GM21447 (cell line): ENCODE data around the gene RAB3IL1.
"Not testable (repeated sequence)": the region's sequence is repeated elsewhere in the genome, so short reads cannot be mapped to it uniquely, and the experiment has no call there.

Experiments used
- ATAC-seq: cut with Tn5 transposase; IDR thresholded peaks from one replicate; pipeline ENCODE4 v1.9.1; 2021; ENCODE audit not compliant: unreplicated experiment

RAB3IL1 gene, protein sequence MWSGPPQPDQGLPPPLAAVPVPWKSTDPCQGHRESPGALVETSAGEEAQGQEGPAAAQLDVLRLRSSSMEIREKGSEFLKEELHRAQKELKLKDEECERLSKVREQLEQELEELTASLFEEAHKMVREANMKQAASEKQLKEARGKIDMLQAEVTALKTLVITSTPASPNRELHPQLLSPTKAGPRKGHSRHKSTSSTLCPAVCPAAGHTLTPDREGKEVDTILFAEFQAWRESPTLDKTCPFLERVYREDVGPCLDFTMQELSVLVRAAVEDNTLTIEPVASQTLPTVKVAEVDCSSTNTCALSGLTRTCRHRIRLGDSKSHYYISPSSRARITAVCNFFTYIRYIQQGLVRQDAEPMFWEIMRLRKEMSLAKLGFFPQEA

DNA sequence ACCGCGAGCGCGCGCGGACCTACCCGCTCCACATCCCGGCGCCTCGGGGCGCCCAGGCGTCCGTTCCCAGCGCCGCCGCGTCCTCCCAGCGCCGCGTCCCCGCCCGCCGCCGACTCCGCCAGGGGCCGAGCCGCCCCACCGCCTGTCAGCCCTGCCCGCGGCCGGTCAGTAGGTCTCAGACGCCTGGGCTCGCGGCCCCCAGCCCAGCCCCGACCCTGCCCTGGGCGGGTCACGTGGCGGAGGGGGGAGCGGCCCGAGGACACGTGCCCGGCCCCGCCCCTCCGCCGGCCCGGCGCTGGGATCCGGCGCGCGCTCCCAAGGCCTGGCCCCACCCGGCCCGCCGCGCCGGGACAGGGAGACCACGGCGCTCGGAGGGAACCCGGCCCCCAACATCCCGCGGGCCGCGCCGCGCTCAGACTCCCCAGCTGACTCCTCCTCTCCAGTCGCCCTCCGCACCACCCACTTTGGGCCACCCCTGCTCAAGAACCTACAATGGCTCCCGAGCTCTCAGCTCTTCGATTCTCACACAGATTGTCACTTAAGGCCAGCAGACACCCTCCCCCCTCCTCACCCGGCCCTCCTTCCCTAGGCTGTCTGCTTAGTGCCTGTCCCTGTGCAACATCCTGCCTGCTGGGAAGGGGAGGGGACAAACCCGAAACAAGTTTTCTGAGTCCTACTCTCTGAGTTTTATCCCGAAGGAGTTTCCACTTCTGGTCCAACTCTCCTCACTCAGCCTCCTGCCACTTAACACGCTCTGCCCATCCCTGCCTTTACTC is at the start of gene RAB3IL1:
Gene RAB3IL1 (minus strand): TSS at position 233 of the 776 bp plus-strand sequence. CDS start 199 bp downstream, at position 34.
- no peak for ATAC-seq

DNA sequence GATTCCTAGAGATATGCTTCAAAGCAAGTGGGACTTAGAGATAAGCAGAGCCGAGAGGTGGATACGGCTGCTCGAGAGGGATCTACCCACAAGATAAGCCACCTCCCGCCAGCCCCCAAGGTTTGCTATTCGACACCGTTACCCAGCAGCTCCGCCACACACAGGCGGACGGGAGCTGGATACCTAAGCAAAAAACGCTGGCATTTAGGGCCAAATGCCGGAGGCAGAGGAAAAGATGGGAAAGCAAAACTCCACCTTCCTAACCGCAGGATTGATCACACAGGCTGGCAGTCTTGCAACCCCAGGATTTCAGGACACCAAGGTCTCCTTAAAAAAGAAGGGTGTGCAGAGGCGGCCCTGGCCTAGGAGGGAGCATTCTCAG is 49.4 kb upstream of the RAB3IL1 start:
- no peak for ATAC-seq

DNA sequence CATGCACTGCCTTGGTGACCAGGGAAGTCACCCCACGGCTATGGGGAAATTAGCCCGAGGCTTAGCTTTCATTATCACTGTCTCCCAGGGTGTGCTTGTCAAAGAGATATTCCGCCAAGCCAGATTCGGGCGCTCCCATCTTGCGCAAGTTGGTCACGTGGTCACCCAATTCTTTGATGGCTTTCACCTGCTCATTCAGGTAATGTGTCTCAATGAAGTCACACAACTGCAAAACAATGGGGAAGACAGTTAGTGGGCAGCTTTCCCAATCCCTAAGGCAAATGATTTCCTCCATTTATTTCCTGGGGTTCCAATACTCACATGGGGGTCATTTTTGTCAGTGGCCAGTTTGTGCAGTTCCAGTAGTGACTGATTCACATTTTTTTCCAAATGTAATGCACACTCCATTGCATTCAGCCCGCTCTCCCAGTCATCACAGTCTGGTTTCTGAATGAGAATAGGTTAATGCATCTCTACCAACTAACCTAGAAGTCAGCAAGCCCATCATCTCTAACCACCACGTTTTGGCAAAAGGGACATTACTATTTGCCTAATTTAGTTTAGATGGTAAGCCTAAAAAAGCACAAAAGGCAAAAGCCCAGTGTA is 47.4 kb upstream of the RAB3IL1 start:
- ATAC-seq = not testable (repeated sequence)

DNA sequence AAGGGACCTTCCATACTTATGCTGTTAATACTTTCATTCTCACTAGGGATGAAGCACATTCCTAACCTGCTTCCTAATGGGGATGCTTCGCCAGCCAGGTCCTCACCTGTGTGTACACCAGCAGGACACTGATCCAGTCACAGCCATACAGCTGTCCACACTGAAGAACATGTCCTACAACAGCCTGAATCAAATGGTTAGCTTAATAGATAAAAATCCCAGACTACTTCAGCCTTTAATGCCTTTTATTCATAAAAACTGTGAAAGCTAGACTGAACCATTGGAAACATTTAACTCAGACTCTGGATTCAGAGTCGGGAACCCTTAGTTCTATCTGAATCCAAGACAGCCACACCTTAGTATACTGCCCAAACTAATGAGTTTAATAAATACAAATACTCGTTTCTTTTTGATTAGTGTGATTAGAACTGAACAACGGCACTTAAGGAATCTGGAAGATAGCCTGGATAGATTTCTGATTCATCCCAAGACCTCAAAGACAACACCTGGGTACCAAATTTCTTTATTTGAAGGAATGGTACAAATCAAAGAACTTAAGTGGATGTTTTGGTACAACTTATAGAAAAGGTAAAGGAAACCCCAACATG is 46.8 kb upstream of the RAB3IL1 start:
- no peak for ATAC-seq

DNA sequence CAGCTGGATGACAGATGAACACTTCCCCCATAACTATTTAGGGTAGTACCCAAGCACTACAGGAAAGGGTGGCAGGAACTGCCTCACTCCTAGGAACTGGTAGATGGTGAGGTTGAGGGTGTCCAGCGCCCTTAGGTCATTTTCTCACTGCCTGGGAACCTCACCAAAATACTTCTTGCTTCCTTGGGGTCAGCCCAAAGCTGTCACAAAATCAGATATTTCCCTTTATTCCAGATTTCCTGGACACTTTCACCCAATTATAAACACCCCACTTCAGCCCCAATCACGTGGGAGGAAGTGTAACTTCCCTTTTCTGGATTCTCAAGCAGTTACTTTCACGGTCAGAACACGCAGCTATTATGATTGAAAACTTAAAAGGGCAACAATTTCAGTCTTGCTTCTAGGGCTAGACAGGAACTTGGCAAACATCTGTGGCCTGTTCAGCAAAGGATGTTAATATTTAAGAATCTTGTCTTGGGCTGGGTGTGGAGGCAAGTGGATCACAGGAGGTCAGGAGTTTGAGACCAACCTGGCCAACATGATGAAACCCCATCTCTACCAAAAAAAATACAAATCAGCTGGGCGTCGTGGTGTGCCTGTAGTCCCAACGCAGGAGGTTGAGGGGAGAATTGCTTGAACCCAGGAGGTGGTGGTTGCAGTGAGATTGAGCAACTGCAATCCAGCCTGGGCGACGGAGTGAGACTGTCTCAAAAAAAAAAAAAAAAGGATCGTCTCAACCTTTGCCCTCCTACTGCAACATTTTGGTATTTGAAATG is 46.1 kb upstream of the RAB3IL1 start:
- ATAC-seq = no peak

DNA sequence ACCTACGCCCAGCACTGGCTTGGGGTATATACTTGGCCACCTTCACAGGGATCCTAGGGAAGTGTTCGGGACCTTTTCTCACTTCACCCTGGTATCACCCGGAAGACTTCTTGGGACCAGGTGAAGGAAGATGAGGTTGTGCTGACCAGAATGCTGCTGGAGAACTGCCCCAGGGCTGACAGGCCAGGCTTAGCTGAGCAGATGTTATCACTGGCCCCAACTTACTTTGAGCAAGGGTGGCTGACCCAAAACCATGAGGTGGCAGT is 45.6 kb upstream of the RAB3IL1 start:
- ATAC-seq = no peak

DNA sequence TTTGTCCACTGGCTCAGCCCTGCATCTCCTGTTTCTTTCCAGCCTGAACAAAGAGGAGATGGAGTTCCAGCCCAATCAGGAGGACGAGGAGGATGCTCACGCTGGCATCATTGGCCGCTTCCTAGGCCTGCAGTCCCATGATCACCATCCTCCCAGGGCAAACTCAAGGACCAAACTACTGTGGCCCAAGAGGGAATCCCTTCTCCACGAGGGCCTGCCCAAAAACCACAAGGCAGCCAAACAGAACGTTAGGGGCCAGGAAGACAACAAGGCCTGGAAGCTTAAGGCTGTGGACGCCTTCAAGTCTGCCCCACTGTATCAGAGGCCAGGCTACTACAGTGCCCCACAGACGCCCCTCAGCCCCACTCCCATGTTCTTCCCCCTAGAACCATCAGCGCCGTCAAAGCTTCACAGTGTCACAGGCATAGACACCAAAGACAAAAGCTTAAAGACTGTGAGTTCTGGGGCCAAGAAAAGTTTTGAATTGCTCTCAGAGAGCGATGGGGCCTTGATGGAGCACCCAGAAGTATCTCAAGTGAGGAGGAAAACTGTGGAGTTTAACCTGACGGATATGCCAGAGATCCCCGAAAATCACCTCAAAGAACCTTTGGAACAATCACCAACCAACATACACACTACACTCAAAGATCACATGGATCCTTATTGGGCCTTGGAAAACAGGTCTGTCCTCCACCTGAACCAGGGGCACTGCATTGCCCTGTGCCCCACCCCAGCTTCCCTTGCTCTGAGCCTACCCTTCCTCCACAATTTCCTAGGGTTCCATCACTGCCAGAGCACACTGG is 45.0 kb upstream of the RAB3IL1 start:
- ATAC-seq = no peak

DNA sequence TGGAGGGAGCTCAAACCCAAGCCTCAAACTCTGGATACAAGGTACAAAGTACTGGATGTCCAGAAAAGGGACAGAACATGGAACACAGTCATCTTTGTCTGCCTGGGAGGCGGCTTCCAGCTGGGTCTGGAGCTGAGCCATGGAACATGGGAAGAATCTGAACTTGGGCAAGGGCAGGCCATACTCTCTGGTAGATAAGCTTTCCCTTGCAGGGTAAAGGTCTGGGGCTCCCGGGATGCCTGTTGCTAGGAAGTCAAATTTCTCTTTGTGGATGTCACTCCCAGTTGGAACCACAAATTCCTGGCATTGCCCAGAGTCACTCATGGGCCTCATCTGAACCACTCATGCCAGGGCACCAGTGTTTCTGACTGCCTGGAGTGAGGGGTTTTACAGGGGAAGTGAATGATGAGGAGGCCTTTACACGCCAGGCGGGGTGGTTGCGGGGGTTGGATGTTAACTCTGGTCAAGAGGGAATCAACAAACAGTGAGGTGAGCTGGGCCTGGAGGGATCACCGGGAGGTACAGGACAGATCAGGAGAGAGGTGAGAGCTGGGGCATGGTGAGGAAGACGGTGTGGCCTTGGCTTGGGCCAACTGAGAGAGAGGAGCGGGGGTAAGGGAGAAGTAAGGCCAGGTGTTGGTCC is 44.3 kb upstream of the RAB3IL1 start:
- no peak for ATAC-seq

DNA sequence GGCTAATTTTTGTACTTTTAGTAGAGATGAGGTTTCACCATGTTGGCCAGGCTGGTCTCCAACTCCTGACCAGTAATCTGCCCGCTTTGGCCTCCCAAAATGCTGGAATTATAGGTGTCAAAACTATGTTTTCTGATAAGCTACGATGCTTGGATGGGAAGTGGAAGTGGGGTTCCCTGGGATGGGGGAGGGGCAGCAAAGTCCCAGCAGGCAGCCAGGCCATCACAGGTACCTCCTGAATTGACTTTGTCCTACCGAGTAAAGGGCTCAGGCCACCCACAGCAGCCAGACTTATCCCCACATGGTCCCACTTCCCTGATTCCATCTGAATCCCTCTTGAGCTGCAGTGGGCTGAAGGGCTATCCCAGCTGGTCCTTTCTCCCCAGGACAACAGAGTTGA is 43.2 kb upstream of the RAB3IL1 start:
- no peak for ATAC-seq

DNA sequence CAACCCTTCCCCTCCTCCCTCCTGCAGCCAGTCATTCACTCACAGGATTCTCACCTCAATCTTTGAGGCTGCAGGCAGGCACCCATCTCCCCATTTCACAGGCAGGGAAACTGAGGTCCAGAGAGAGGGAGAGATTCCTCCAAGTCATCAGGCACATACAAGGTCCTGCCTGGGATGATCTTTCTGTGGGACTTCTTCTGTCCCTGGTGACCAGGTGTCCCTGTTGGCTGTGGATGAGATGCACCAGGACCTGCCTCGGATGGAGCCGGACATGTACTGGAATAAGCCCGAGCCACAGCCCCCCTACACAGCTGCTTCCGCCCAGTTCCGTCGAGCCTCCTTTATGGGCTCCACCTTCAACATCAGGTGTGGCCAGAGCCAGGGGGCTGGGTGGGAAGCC is 42.3 kb upstream of the RAB3IL1 start:
- no peak for ATAC-seq

DNA sequence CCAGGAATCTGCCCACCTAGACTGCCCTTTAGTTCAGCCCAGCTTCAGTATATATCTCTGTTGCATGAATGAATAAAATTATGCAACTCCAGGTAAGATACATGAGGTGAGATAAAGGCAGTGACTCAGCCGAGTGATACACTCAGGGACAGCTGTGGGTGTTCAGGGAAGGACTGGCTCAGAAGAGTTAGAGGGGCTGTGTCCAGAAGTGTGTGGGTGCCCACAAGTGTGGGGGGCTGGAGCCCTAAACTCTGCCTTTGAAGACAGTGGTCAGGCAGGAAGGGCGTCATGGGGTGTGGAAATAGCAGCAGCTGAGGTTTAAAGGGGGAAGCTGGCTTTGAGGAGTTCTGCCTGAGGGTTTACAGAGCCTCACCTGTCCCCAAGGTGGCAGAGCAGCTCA is 41.7 kb upstream of the RAB3IL1 start:
- no peak for ATAC-seq

DNA sequence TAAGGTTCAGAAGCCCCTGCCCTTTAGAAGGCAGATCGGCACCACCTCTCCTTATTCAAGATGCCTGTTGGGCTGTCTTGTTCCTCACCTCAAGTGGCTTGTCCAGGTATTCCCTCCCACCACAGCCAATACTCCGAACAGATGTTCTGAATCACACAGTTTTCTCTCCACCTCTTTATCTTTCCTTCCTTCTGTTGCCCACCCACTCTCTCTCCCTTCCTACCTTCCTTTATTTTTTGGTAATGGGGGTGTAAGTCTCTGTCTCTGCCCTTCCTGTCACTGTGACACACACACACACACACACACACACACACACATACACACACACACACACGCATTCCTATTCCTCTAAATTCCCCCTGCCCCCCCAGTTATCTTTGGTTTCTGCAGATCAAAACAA is 41.2 kb upstream of the RAB3IL1 start:
- ATAC-seq = no peak

DNA sequence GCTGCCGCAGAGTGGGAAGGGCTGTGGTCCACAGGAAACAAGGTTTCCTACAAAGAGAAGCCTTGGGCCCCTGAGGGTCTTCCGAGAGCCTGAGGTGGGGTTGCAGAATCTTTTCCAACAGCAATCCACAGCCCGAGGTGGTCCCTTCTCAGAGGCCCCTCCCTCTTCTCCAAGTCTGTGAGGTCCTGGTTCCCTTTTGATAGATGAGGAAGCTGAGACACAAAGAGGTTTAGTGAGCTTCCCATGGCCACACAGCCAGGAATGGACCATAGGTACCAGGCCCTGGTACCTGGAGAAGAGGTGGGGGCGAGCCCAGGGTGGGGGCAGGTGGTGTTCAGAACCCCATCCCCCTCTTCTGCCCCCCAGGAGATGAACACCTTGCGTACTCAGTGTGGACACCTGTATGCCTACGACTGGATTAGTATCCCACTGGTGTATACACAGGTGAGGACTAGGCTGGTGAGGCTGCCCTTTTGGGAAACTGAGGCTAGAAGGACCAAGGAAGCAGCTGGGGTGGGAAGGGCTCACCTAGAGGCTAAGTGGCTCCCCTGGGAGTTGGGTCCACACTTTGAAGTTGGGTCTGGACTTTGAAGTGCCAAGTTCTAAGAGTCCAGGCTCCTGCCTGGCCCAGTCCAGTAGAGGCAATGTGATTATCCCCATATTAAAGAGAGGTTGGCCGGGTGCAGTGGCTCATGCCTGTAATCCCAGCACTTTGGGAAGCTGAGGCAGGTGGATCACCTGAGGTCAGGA is 39.8 kb upstream of the RAB3IL1 start:
- ATAC-seq = no peak

DNA sequence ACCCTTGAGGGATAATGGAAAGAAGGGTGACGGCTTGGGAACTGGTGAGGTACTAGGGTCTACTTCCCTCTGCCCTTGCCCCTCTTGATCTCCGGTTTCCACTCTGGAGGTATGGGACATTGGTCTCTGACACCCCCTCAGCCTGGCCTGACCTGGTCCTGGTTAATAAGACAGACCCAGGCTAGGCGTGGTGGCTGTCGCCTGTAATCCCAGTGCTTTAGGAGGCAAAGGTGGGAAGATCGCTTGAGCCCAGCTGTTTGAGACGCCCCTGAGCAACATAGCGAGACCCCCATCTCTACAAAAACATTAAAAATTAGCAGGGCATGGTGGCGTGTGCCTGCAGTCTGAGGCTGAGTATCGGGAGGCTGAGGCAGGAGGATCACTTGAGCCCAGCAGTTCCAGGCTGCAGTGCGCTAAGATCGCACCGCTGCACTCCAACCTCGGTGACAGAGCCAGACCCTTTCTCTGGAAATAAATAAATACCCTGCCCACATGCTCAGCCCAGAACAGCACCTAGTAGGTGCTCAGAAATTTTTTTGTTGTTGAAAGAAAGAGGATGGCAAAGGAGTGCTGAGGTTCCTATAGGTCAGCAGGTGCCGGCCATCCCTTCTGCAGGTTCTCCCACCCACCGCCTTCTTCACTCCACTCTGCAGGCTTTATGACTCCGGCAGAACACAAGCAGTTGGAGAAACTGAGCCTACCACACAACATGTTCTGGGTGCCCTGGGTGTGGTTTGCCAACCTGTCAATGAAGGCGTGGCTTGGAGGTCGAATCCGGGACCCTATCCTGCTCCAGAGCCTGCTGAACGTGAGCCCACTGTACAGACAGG is 39.0 kb upstream of the RAB3IL1 start:
- ATAC-seq = no peak

DNA sequence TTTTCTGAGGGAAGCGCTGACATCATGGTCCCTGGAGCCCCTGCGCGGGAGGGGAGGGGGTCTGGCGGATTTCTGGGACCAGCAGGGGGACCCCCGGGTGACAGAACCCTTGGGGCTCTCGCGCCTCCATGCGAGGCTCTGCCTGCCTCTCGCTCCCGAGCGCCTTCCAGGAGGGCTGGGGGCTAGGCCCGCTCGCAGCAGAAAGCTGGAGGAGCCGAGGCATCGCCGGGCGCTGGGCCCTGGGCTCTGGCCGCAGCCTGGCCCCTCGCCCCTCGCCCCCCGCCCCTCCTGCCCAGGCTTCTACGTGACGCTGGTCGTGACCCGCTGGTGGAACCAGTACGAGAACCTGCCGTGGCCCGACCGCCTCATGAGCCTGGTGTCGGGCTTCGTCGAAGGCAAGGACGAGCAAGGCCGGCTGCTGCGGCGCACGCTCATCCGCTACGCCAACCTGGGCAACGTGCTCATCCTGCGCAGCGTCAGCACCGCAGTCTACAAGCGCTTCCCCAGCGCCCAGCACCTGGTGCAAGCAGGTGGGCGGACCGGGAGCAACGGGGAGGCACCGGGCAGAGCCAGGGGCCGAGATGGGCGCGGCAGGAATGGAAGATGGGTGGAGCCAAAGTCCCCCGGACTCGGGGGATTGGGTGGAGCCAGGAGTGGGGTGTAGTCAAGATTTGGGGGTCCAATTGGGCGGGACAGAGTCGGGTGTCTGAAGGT is 38.2 kb upstream of the RAB3IL1 start:
- no peak for ATAC-seq

DNA sequence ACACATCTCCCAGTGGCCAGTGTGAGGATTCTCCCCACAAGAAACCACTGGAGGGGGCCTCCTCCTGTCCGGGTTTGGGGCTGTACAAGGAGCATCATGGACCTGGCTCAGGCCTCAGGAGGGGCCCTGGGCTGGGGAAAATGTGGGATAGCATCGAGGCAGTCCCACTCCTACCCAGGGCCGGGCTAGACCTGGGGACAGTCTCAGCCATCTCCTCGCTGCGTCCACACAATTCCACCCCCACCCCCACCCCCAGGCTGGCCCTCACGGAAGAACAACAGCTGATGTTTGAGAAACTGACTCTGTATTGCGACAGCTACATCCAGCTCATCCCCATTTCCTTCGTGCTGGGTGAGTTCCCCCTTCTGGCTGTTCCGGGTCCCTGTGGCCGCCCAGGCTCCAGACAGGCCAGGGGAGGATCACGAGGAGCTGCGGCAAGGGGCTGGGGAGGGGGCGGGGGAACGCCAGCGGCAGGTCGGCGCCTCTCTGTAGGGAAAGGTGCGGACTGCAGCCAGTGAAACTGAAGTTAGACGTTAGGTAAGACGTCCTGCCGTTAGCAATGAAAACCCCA is 37.6 kb upstream of the RAB3IL1 start:
- no peak for ATAC-seq
